Vein endothelial cell (primary cell): ENCODE results near the gene RPS27A. TPM values are rescaled to one million over a fixed set of nuclear protein-coding genes. Genes with fewer than 3 reads are reported as not detected.

ENCODE experiments used
- total RNA-seq: library from RNA; depleted of rRNA; stranded (reverse); fragments of >200 nt; gene quantifications from 2 replicates; pipeline ENCODE4 v1.2.3, GENCODE V29; 2012

Gene RPS27A
- total RNA-seq, result 954 and 1,005 TPM in 2 replicates

GRCh38 chr2:55232084-55232862 is at the start of gene RPS27A, which contains the start of gene CLHC1:
Gene RPS27A, plus strand, starts transcription at chr2:55232688. Its CDS starts 137 bp downstream, at chr2:55232825.
Gene CLHC1, minus strand, starts transcription at chr2:55232293. Its CDS starts 9,882 bp downstream, at chr2:55222411.

GRCh38 chr2:55268907-55269644 is 36.6 kb downstream of the RPS27A start, which contains the start of gene MTIF2:
Gene MTIF2, minus strand, starts transcription at chr2:55269231. Its CDS starts 5,373 bp downstream, at chr2:55263858.

Other genes starting within 250 kb of the RPS27A start
- 218 and 259 TPM in 2 replicates for gene RTN4, start 182.2 kb upstream of the RPS27A start, total RNA-seq
- 3.3 and 6.9 TPM in 2 replicates for gene CLHC1, start 395 bp upstream of the RPS27A start, total RNA-seq
- gene MTIF2, start 36.5 kb downstream of the RPS27A start, total RNA-seq, result 28.1 and 33.1 TPM in 2 replicates
- gene CCDC88A, start 187.2 kb downstream of the RPS27A start, total RNA-seq, result 48.3 and 64.3 TPM in 2 replicates